ENCODE measurements around the gene INVS.

DNA sequence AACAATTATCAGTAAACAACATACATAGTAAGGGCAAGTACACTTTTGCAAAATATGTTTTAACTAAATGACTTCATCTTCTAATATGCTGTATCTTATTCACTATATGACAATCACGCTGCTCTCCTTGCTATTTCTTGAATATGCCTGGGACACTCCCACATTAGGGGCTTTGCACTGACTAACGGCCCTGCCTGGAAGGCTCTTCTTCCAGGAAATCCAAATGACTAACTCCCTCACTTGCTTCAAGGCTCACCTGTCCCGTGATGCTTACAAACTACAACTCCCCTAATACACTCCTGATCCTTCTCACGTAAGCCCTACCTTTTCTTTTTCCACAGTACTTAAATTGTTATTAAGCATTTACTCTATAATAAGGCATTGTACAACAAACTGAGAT lies 10.8 kb upstream of the INVS start:
- TF ChIP-seq EZH2 (IDR thresholded peaks at IDR 0.05; ENCODE audit: borderline replicate concordance, insufficient read depth, low read depth, low read length, poor library complexity, severe bottlenecking) (no peak), CTCF (IDR thresholded peaks at IDR 0.05) (no peak)
